Cerebellar cortex (tissue), 1 donor: ENCODE results near the gene C2CD2.

Source experiments
- DNase-seq: peaks from one replicate; pipeline ENCODE4 v3.0.0-alpha.2; 2015; ENCODE audit warnings: low spot score

The C2CD2 gene

DNA sequence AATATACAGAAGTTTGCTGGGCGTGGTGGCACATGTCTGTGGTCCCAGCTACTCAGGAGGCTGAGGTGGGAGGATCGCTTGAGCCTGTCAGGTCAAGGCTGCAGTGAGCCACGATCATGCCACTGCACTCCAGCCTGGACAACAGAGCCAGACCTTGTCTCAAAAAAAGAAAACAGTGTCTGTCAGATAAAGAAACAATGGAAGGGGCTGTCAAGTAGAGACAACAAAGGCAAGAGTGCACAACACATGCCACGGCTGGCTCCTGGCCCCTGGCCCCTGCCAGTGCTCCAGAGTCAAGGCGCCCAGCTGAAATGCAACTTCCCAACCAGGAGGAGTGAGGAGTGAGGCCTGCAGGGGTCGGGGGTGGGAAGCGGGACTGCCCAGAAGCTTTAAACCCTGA is 107.3 kb downstream of the C2CD2 start:
- DNase-seq = no peak

DNA sequence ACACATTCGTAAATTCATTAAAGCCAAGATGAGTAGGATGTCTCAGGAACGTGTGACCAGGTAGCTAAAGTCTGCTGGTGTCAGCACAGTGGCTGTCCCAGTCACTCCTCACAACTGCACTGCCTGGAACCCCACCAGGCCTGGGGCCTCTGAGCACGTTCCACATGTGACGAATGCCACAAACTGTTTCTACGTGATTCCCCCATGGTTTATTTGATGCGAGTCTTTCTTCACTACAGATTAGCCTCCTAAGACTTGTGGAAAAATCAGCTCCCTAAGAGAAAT is 107.8 kb downstream of the C2CD2 start:
- no peak for DNase-seq

DNA sequence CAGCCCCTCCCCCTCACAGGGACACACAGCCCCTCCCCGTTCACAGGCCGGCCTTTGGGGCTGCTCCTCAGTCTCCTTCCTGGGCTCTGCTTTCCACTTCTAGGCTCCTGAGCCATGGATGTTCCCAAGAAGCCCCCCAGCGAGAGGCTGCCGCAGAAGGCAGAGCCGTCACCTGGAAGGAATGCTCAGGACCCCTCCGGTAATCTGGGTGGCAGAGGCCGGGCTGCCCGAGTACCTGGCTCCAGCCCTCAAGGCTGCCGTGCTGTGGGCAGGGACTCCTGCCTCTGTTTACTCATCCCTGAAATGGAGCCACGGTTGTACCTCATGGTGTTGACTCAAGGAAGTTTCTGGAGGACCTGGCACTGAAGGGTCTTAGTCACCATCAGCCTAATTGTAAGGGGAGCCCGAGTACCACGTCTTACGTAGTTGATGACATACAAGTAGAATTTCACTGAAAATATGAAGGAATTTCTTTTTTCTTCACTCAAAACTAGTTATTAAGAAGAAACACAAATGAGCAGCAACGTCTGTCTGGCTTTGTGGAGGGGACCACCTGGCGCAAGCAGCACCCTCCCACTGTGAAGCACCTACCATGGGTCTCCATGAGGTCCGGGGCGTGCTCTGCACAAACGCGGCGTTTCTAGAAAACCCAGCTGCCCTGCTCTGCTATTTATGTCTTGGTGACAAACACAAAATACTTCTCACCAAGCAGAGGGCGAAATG is 108.3 kb downstream of the C2CD2 start:
- DNase-seq = no peak

DNA sequence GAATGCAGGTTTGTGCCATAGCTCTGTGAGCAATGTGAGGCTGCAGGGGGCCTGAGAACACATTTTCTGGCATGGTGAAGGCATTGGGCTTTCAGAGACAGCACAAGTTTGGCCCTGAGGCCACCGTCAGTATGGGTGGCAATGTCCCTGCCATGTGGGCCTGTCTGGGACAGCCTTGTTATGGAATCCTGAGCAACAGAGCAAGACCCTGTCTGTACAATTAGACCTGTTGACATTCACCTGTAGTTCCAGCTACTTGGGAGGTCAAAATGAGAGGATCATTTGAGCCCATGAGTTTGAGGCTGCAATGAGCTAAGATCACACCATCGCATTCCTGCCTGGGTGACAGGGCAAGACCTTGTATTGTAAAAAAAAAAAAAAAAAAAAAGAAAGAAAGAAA is 110.2 kb downstream of the C2CD2 start:
- DNase-seq = no peak

DNA sequence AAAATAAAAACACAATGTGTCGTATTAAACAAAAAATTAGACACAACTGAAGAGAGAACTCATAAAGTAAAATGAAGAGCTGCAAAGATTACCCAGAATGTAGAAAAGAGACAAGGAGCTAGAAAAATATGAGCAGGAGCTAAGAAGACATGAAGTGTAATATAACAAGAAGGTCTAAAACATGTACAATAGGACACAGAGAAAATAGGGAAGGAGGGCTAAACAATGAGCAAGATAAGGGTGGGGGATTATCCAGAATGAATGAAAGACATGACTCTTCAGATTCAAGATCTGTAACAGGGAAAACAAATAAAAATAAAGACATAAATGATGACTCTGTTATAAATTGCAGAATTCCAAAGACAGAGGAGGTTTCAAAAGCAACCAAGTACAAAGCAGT is 112.9 kb downstream of the C2CD2 start:
- no peak for DNase-seq

DNA sequence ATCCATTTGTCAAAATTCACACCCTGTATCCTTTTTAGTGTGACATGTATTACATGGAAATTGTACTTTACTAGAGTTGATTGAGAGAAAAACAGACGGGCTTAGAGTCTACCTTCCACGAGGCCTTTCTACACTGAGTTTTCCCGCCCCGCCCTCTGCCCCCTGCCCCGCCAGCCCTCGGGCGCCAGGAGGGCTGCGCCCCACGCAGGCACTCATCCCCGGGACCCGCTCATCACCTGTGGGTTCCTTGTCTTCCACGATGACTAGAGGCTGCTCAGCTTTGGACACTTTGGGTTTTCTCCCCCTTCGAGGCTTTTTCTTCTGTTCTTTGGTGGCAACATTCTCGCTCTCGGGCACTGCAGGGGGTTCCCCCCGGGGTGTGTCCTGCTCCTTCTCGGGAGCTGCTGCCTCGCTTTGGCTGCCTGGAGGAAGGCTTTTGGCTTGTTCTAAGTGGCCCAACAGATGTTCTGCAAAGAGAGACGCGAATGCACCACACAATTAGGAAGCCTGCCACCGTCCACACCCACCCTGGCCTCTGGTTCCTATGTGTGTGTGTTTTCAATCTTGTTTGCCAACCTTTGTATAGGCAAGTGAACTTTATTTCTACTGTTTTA is 114.3 kb downstream of the C2CD2 start:
- DNase-seq = no peak

DNA sequence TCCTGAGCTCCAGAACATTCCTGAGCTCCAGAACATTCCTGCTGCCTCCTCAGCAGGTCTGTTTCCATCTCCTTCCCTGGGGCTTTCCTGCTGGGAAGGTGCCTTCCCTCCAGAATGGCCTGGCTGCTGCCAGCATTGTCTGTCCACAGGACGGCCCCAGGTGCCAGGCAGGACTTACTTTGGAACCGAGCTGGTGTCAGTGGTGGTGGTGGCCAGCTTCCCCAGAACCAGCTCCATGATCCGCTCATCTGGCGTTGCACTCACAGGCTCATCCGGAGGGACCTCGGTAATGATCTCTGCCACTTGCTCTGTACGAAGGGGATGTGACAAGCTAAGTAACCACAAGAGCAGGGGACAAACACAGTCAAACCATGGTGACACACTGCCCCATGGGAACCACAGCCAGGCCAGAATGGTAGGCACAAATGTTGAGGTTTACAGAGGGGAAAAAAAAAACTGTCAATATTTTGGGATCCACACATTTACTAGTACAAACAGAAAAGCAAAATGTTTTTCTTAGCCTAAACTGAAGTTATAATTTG is 116.0 kb downstream of the C2CD2 start:
- no peak for DNase-seq

DNA sequence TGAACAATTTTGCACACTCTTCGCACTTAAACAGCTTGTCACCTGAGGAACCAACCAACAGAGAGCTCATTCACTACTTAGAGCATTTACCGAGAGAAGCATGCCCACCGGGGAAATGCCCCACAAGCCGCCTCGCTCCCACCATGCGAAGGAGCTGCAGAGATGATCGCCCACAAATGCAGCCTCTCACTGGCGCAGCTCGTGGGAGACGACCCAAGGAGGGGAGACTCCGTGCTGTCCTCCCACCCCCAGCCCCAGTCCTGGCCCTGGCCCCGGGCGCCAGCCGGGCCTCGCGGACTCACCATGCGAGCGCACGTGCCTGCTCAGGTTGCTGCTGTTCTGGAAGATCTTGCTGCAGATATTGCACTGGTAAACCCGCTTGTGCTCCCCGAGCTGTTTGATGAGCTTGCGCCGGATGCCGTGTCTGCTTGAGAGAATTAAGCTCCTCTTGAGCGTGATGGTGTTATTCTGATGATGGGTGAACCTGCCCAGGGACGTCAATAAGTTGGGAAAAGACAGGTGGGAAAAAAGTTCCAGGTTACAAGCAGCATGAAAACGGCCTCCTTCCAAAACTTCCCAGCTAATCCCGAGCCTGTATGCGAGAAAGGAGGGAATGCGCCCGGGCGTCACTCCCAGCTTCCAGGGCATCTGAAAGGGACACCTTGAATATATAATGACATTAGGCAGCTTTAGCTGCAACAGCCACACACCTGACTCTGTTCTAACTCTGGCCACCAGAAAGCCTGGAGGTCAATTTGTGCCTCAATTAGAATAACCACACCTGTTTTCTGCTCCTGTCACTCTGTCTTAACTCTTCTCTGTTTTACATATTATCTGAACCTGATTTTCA is 117.4 kb downstream of the C2CD2 start:
- no peak for DNase-seq

DNA sequence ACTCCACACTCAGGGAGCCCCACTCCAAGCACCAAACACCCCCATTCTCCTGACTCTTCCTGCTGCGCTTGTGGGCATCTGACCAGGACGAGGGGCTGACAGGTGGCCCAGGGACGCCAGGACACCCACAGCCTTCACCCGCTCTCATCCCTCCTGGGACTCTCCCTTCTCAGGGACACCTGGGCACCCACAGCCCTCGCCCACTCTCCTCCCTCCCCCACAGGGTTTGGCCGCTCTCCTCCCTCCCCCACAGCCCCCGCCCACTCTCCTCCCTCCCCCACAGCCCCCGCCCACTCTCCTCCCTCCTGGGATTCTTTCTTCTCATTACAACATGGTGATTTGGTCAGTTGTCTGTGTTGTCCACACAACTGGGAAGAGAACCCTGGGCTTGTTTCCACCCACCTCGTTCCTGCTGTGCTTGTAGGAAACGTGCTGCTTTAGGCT is 118.1 kb downstream of the C2CD2 start:
- no peak for DNase-seq
